Measurements from ENCODE around the gene MYO19. TPM values are rescaled to one million over a fixed set of nuclear protein-coding genes. Genes with fewer than 3 reads are reported as not detected.

Gene MYO19
- total RNA-seq, 1 donor from 2014 or later: 20.9 TPM

DNA sequence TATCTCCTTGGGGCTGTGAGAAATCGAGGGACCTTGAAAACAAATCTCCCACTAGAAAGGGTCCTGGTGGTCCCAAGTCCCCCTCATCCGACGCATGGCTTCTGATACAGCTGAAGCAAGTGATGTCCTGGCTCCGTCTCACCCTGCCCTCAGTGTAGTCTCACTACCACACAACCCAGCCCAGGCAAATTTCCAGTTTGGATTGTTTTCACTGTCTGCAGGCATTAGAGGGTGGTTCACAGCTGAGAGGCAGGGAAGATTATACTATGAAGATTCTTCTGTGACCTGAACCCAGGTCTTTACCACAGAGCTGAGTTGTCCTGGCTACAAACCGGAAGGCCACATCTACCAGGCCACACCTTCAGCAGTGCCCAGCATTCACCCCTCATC is 30.5 kb downstream of the MYO19 start:
- Histone ChIP-seq H3K27me3 (ENCODE audit: control insufficient read depth in 3 of 3, insufficient read depth in 3 of 3, low read length in 3 of 3) (no peaks in the 10 kb centered on the region), H3K27ac (ENCODE audit: low read depth, low read length) (no peak overlapping the region), H3K4me1 (ENCODE audit: control insufficient read depth in 3 of 3, insufficient read depth in 3 of 3, low read length in 3 of 3) (no peaks in the 10 kb centered on the region), H3K9me3 (ENCODE audit: control insufficient read depth in 3 of 3, low read length in 3 of 3) (no peaks in the 10 kb centered on the region), H3K4me3 (ENCODE audit: low read length in 3 of 3) (no peak overlapping the region), H3K9ac (ENCODE audit: low read depth in 1 of 3, low read length in 3 of 3) (no peak overlapping the region), H3K36me3 (ENCODE audit: control insufficient read depth in 3 of 3, insufficient read depth in 3 of 3, low read length in 3 of 3) (peaks cover 65 to 67% (median 66%) of the 10 kb centered on the region in 3 donors)

DNA sequence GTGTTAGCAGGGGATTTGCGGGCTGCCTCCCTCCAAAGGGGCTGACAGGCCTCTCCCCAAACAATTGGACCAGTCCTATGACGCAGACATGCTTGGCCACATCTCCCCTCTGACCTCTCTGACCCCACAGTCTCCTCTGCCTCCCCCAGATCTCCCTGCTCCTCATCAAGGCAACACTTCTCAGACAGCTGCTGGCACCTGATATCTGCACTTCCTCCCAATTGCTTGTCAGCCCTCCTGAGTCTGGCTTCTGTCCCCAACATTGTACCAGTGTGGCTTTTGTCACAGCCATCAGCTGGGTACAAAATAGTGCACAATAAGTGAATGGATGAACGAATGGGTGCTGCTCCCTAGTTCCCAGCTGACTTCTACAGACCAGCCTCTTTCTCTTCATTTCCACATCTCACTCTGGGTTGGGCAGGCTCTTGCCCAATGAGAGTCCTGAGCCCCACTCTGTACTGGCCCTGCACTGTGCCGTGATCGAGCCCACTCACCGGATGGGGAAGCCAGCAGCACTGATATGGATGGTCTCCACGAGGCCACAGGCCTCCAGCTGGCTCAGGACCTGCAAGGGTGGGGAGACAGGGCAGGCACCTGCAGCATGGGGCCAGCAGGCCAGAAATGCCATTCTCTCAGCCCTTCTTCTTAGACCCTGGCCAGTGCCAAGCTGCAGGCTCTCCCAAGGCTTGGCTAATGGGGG is 31.1 kb downstream of the MYO19 start:
- no peaks in the 10 kb centered on the region for H3K4me1 ChIP-seq (ENCODE audit: control insufficient read depth in 3 of 3, insufficient read depth in 3 of 3, low read length in 3 of 3)

GRCh38 chr17:36501963-36502362 is 32.7 kb downstream of the MYO19 start:
- Histone ChIP-seq H3K9me3 (ENCODE audit: control insufficient read depth in 3 of 3, low read length in 3 of 3) (no peaks in the 10 kb centered on the region), H3K36me3 (ENCODE audit: control insufficient read depth in 3 of 3, insufficient read depth in 3 of 3, low read length in 3 of 3) (peaks cover 62 to 69% (median 66%) of the 10 kb centered on the region in 3 donors), H3K9ac (ENCODE audit: low read depth in 1 of 3, low read length in 3 of 3) (no peak overlapping the region), H3K4me1 (ENCODE audit: control insufficient read depth in 3 of 3, insufficient read depth in 3 of 3, low read length in 3 of 3) (no peaks in the 10 kb centered on the region), H3K27me3 (ENCODE audit: control insufficient read depth in 3 of 3, insufficient read depth in 3 of 3, low read length in 3 of 3) (no peaks in the 10 kb centered on the region), H3K27ac (ENCODE audit: low read depth, low read length) (no peak overlapping the region), H3K4me3 (ENCODE audit: low read length in 3 of 3) (no peak overlapping the region)

More for the DNA sequence above, 31.1 kb downstream of the MYO19 start:
- Histone ChIP-seq H3K9me3 (ENCODE audit: control insufficient read depth in 3 of 3, low read length in 3 of 3) (no peaks in the 10 kb centered on the region), H3K27me3 (ENCODE audit: control insufficient read depth in 3 of 3, insufficient read depth in 3 of 3, low read length in 3 of 3) (no peaks in the 10 kb centered on the region), H3K27ac (ENCODE audit: low read depth, low read length) (no peak overlapping the region), H3K9ac (ENCODE audit: low read depth in 1 of 3, low read length in 3 of 3) (no peak overlapping the region), H3K4me3 (ENCODE audit: low read length in 3 of 3) (no peak overlapping the region), H3K36me3 (ENCODE audit: control insufficient read depth in 3 of 3, insufficient read depth in 3 of 3, low read length in 3 of 3) (peaks cover 63 to 71% (median 68%) of the 10 kb centered on the region in 3 donors)

- H3K9me3 ChIP-seq (ENCODE audit: control insufficient read depth in 3 of 3, low read length in 3 of 3): no peaks in the 10 kb centered on the region
- no peak overlapping the region for H3K4me3 ChIP-seq (ENCODE audit: low read length in 3 of 3)
- no peaks in the 10 kb centered on the region for H3K4me1 ChIP-seq (ENCODE audit: control insufficient read depth in 3 of 3, insufficient read depth in 3 of 3, low read length in 3 of 3)
- no peak overlapping the region for H3K27ac ChIP-seq (ENCODE audit: low read depth, low read length)
- no peaks in the 10 kb centered on the region for H3K27me3 ChIP-seq (ENCODE audit: control insufficient read depth in 3 of 3, insufficient read depth in 3 of 3, low read length in 3 of 3)
- no peak overlapping the region for H3K9ac ChIP-seq (ENCODE audit: low read depth in 1 of 3, low read length in 3 of 3)
- H3K36me3 ChIP-seq (ENCODE audit: control insufficient read depth in 3 of 3, insufficient read depth in 3 of 3, low read length in 3 of 3): peaks cover 62 to 71% (median 66%) of the 10 kb centered on the region in 3 donors
These were observed 33.3 kb downstream of the MYO19 start for GRCh38 chr17:36501351-36501750.

DNA sequence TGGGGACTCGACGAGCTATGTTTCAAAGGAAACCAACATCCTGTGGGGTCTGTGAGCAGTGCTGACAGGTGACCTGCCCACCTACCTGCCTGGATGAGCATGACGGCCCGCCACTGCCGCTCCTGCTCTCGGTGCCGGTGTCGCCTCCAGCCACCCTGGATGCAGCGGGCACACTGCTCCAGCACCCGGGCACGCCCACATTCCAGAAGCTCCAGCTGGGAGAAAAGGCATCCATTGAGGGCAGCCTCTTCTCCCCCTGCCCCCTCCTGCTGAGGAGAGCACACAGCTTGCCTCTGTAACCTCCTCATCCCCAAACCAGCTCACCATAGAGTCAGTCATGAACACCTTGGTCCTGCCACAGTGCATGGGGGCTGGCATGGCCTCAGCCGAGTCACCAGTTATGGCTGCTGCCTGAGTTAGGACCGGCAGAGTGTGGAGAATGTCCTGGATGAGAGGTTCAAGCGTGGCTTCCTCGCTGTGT is 33.9 kb downstream of the MYO19 start:
- Histone ChIP-seq H3K27ac (ENCODE audit: low read depth, low read length) (no peak overlapping the region), H3K9ac (ENCODE audit: low read depth in 1 of 3, low read length in 3 of 3) (no peak overlapping the region), H3K36me3 (ENCODE audit: control insufficient read depth in 3 of 3, insufficient read depth in 3 of 3, low read length in 3 of 3) (peaks cover 65 to 71% (median 67%) of the 10 kb centered on the region in 3 donors), H3K27me3 (ENCODE audit: control insufficient read depth in 3 of 3, insufficient read depth in 3 of 3, low read length in 3 of 3) (no peaks in the 10 kb centered on the region), H3K9me3 (ENCODE audit: control insufficient read depth in 3 of 3, low read length in 3 of 3) (no peaks in the 10 kb centered on the region), H3K4me1 (ENCODE audit: control insufficient read depth in 3 of 3, insufficient read depth in 3 of 3, low read length in 3 of 3) (no peaks in the 10 kb centered on the region), H3K4me3 (ENCODE audit: low read length in 3 of 3) (no peak overlapping the region)

- peaks cover 67 to 75% (median 68%) of the 10 kb centered on the region in 3 donors for H3K36me3 ChIP-seq (ENCODE audit: control insufficient read depth in 3 of 3, insufficient read depth in 3 of 3, low read length in 3 of 3)
- H3K9ac ChIP-seq (ENCODE audit: low read depth in 1 of 3, low read length in 3 of 3): no peak overlapping the region
- H3K27me3 ChIP-seq (ENCODE audit: control insufficient read depth in 3 of 3, insufficient read depth in 3 of 3, low read length in 3 of 3): no peaks in the 10 kb centered on the region
These were observed 35.9 kb downstream of the MYO19 start for GRCh38 chr17:36498560-36499300.

GRCh38 chr17:36498155-36498554 is 36.5 kb downstream of the MYO19 start:
- no peak overlapping the region for H3K27ac ChIP-seq (ENCODE audit: low read depth, low read length)

More at GRCh38 chr17:36498560-36499300, 35.9 kb downstream of the MYO19 start:
- Histone ChIP-seq H3K4me1 (ENCODE audit: control insufficient read depth in 3 of 3, insufficient read depth in 3 of 3, low read length in 3 of 3) (no peaks in the 10 kb centered on the region), H3K4me3 (ENCODE audit: low read length in 3 of 3) (no peak overlapping the region), H3K9me3 (ENCODE audit: control insufficient read depth in 3 of 3, low read length in 3 of 3) (no peaks in the 10 kb centered on the region), H3K27ac (ENCODE audit: low read depth, low read length) (no peak overlapping the region)

GRCh38 chr17:36496018-36496789 is 38.5 kb downstream of the MYO19 start:
- Histone ChIP-seq H3K9ac (ENCODE audit: low read depth in 1 of 3, low read length in 3 of 3) (no peak overlapping the region), H3K27ac (ENCODE audit: low read depth, low read length) (no peak overlapping the region)

More at GRCh38 chr17:36498155-36498554, 36.5 kb downstream of the MYO19 start:
- H3K9ac ChIP-seq (ENCODE audit: low read depth in 1 of 3, low read length in 3 of 3): no peak overlapping the region
- H3K4me1 ChIP-seq (ENCODE audit: control insufficient read depth in 3 of 3, insufficient read depth in 3 of 3, low read length in 3 of 3): no peaks in the 10 kb centered on the region
- H3K4me3 ChIP-seq (ENCODE audit: low read length in 3 of 3): no peak overlapping the region
- no peaks in the 10 kb centered on the region for H3K27me3 ChIP-seq (ENCODE audit: control insufficient read depth in 3 of 3, insufficient read depth in 3 of 3, low read length in 3 of 3)
- H3K36me3 ChIP-seq (ENCODE audit: control insufficient read depth in 3 of 3, insufficient read depth in 3 of 3, low read length in 3 of 3): peaks cover 66 to 75% (median 68%) of the 10 kb centered on the region in 3 donors
- no peaks in the 10 kb centered on the region for H3K9me3 ChIP-seq (ENCODE audit: control insufficient read depth in 3 of 3, low read length in 3 of 3)

DNA sequence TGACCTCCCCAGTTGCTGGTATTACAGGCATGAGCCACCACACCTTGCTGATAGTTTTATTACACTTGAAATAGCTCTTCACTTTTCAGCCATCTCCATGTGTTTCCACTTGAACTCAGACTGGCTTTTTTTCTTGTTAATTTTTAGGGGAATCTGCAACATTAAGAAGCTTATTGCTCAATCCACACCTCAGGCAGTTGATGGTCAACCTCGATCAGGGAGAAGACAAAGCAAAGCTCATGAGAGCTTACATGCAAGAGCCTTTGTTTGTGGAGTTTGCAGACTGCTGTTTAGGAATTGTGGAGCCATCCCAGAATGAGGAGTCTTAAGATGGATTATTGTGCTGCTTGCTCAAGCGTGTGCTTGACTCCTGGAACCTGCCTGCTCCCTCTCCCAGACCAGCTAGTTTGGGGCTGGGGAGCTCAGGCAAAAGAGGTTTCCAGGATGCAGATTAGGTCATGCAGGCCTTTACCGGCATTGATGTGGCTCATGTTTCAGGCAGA is 39.5 kb downstream of the MYO19 start:
- H3K36me3 ChIP-seq (ENCODE audit: control insufficient read depth in 3 of 3, insufficient read depth in 3 of 3, low read length in 3 of 3): peaks cover 57 to 66% (median 63%) of the 10 kb centered on the region in 3 donors

More at GRCh38 chr17:36496018-36496789, 38.5 kb downstream of the MYO19 start:
- Histone ChIP-seq H3K27me3 (ENCODE audit: control insufficient read depth in 3 of 3, insufficient read depth in 3 of 3, low read length in 3 of 3) (no peaks in the 10 kb centered on the region), H3K9me3 (ENCODE audit: control insufficient read depth in 3 of 3, low read length in 3 of 3) (no peaks in the 10 kb centered on the region), H3K4me1 (ENCODE audit: control insufficient read depth in 3 of 3, insufficient read depth in 3 of 3, low read length in 3 of 3) (no peaks in the 10 kb centered on the region), H3K36me3 (ENCODE audit: control insufficient read depth in 3 of 3, insufficient read depth in 3 of 3, low read length in 3 of 3) (peaks cover 68 to 74% (median 71%) of the 10 kb centered on the region in 3 donors), H3K4me3 (ENCODE audit: low read length in 3 of 3) (no peak overlapping the region)

More for the DNA sequence above, 39.5 kb downstream of the MYO19 start:
- H3K27ac ChIP-seq (ENCODE audit: low read depth, low read length): no peak overlapping the region
- H3K27me3 ChIP-seq (ENCODE audit: control insufficient read depth in 3 of 3, insufficient read depth in 3 of 3, low read length in 3 of 3): no peaks in the 10 kb centered on the region
- no peak overlapping the region for H3K9ac ChIP-seq (ENCODE audit: low read depth in 1 of 3, low read length in 3 of 3)
- no peak overlapping the region for H3K4me3 ChIP-seq (ENCODE audit: low read length in 3 of 3)
- H3K4me1 ChIP-seq (ENCODE audit: control insufficient read depth in 3 of 3, insufficient read depth in 3 of 3, low read length in 3 of 3): no peaks in the 10 kb centered on the region
- H3K9me3 ChIP-seq (ENCODE audit: control insufficient read depth in 3 of 3, low read length in 3 of 3): no peaks in the 10 kb centered on the region
